Measurements from ENCODE around the gene SLC25A21. TPM values are rescaled to one million over a fixed set of nuclear protein-coding genes. Genes with fewer than 3 reads are reported as not detected.
A peak's percentile ranks its signal among the peaks of the same experiment; 100 is the strongest.

SLC25A21 gene
- polyA plus RNA-seq, 2 of the 4 experiments (the other 2 are of a cell fraction), result 0.68 to 1.4 TPM

DNA sequence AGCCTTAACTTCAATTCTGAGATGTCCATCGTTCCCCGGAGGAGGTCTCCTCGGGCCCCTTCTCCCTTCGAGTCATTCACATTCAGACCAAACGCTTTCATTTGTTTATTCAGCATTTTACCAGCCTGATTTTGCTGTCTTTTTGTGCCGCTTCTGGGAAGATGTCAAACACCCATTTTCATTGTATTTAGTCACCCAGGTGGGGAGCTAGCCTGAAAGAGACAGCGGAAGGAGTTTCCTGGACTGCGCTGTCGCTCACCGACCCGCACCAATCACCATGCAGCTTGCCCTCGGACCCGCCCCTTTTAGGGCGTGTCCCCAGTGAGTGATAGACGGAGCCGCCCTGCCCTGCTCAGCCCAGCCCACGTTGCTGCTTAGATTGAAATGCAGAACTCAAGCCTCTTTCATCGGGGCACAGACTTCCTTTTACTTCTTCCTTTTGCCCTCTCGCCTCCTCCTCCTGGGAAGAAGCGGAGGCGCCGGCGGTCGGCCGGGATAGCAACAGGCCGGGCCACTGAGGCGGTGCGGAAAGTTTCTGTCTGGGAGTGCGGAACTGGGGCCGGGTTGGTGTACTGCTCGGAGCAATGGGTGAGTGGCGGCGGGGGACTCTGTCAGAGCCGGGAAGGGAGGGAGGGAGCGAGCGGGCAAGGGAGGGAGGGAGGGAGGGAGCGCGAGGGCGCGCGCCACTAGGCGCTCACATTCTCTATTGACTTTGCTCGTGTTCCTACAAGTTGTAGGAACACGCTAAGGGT is 510.7 kb downstream of the SLC25A21 start, which contains the start of gene PAX9:
TSS of gene PAX9 (plus strand) at position 355 of the 752 bp plus-strand sequence. CDS start at position 585, 230 bp downstream.
- DNase-seq (ENCODE audit: low read depth in 1 of 2, low spot score in 1 of 2) (peak; percentile 88 to 91), FAIRE-seq (peak; percentile 46), ATAC-seq (peak; percentile 92 to 98)
- TF ChIP-seq MYC (IDR thresholded peaks at IDR 0.05; ENCODE audit: borderline replicate concordance, low read length) (0 out of 2 replicates have a peak, but pooled peaks have one; percentile 39), MAFK (IDR thresholded peaks at IDR 0.05; ENCODE audit: partially characterized antibody) (peak; percentile 31), CBX2 (IDR thresholded peaks at IDR 0.05; ENCODE audit: borderline replicate concordance, low read depth) (no peak), ZC3H11A (IDR thresholded peaks at IDR 0.05) (no peak), POLR2A (IDR thresholded peaks at IDR 0.05; ENCODE audit: low read length) (peak; percentile 22; the same call in 1 of the 2 replicates), ZSCAN20 (CRISPR knock-in tag; IDR thresholded peaks at IDR 0.05) (no peak), BHLHE40 (IDR thresholded peaks at IDR 0.05; ENCODE audit: low read depth, low read length) (no peak)
- TF ChIP-seq, protein P1, sequence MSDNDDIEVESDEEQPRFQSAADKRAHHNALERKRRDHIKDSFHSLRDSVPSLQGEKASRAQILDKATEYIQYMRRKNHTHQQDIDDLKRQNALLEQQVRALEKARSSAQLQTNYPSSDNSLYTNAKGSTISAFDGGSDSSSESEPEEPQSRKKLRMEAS (IDR thresholded peaks at IDR 0.05), result peak; percentile 20; the same call in 1 of the 2 replicates
- TF ChIP-seq, protein P2, sequence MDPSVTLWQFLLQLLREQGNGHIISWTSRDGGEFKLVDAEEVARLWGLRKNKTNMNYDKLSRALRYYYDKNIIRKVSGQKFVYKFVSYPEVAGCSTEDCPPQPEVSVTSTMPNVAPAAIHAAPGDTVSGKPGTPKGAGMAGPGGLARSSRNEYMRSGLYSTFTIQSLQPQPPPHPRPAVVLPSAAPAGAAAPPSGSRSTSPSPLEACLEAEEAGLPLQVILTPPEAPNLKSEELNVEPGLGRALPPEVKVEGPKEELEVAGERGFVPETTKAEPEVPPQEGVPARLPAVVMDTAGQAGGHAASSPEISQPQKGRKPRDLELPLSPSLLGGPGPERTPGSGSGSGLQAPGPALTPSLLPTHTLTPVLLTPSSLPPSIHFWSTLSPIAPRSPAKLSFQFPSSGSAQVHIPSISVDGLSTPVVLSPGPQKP (IDR thresholded peaks at IDR 0.05; ENCODE audit: low read depth, low read length), result no peak
- TF ChIP-seq, protein P3, sequence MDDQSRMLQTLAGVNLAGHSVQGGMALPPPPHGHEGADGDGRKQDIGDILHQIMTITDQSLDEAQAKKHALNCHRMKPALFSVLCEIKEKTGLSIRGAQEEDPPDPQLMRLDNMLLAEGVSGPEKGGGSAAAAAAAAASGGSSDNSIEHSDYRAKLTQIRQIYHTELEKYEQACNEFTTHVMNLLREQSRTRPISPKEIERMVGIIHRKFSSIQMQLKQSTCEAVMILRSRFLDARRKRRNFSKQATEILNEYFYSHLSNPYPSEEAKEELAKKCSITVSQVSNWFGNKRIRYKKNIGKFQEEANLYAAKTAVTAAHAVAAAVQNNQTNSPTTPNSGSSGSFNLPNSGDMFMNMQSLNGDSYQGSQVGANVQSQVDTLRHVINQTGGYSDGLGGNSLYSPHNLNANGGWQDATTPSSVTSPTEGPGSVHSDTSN (IDR thresholded peaks at IDR 0.05), result peak; percentile 96
- CTCF ChIA-PET, result interaction anchor here (1.0 to 9.0 kb wide), 4 partner anchors 15 to 488 kb away, joined by 4 to 118 read pairs (median 8); no protein-coding TSS in a partner anchor
- Histone ChIP-seq H3K27ac (peak within 1 kb of the TSS; percentile 71 to 84), H3K4me3 (peak within 1 kb of the TSS; percentile 66), H3K4me2 (peak within 1 kb of the TSS; percentile 95), H3K9me3 (no peaks in the 10 kb centered on the region), H3K4me1 (peaks cover 6% of the 10 kb centered on the region; the same call in 1 of the 3 replicates)
- WGBS (ENCODE audit: missing lambda C conversion rate), result 8% methylated on average over 26 of the region's 44 CpGs
- POLR2A ChIA-PET, result interaction anchor here (1.0 kb wide), 2 partner anchors 12 to 511 kb away, joined by 3 read pairs; partner anchors contain the start of gene SLC25A21

DNA sequence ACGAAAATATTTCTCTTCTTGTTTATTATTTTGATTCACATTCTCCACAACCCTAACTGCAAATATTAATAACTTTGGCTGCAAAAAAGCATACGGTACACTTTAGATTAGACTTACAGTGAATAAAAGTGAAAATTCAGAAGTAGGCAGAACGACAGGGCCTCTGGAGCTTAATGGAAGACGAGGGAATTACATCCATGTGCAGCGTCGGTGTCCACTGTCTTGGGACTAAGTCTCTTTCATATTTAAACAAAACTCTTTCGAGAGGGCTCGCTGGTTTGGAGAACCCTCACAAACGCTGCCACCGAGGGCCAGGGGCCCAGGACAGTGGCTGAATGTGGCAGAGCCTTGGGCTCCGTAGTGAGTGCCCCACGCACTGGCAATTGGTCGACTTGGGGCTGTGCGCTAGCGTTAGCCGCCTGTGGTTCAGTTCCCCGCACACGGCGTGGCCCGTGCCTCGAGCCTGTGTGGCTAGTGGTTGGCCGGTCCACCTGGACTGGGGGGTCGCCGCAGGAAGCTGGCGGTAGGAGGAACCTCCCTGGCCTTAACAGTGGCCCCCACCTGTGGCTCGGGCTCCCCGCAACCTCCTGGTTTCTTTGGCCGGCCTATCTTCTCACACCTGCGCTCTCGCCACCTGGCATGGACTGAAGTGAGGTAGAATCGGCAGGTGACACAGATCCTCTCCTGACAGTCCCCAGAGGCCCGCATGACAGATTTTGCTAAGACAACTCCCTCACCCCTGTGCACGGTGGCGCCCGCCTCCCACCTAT is 511.5 kb downstream of the SLC25A21 start:
- POLR2A ChIA-PET, result interaction anchor here (1.0 kb wide), 2 partner anchors 11 to 511 kb away, joined by 3 read pairs; partner anchors contain the start of gene SLC25A21
- TF ChIP-seq, protein P4, sequence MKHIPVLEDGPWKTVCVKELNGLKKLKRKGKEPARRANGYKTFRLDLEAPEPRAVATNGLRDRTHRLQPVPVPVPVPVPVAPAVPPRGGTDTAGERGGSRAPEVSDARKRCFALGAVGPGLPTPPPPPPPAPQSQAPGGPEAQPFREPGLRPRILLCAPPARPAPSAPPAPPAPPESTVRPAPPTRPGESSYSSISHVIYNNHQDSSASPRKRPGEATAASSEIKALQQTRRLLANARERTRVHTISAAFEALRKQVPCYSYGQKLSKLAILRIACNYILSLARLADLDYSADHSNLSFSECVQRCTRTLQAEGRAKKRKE (CRISPR knock-in tag; IDR thresholded peaks at IDR 0.05; ENCODE audit: low read depth), result no peak
- TF ChIP-seq FOXS1 (CRISPR knock-in tag; IDR thresholded peaks at IDR 0.05), result no peak
- TF ChIP-seq HOXB13 (CRISPR knock-in tag; IDR thresholded peaks at IDR 0.05; ENCODE audit: low read depth), result no peak
- no peak for TF ChIP-seq JUNB (IDR thresholded peaks at IDR 0.05)
- no peak for TF ChIP-seq EP300 (IDR thresholded peaks at IDR 0.05)
- no peak for TF ChIP-seq SMC3 (IDR thresholded peaks at IDR 0.05)
- TF ChIP-seq ESRRA (IDR thresholded peaks at IDR 0.05; ENCODE audit: borderline replicate concordance, low read length), result no peak
- no peak for TF ChIP-seq KDM5A (IDR thresholded peaks at IDR 0.05)
- no peak for TF ChIP-seq FOSB (CRISPR knock-in tag; IDR thresholded peaks at IDR 0.05)
- TF ChIP-seq NPAS2 (CRISPR knock-in tag; IDR thresholded peaks at IDR 0.05; ENCODE audit: borderline replicate concordance), result no peak
- TF ChIP-seq CHD2 (IDR thresholded peaks at IDR 0.05; ENCODE audit: low read length, partially characterized antibody), result no peak
- TF ChIP-seq MAFK (IDR thresholded peaks at IDR 0.05; ENCODE audit: partially characterized antibody), result no peak
- TF ChIP-seq, protein P5, sequence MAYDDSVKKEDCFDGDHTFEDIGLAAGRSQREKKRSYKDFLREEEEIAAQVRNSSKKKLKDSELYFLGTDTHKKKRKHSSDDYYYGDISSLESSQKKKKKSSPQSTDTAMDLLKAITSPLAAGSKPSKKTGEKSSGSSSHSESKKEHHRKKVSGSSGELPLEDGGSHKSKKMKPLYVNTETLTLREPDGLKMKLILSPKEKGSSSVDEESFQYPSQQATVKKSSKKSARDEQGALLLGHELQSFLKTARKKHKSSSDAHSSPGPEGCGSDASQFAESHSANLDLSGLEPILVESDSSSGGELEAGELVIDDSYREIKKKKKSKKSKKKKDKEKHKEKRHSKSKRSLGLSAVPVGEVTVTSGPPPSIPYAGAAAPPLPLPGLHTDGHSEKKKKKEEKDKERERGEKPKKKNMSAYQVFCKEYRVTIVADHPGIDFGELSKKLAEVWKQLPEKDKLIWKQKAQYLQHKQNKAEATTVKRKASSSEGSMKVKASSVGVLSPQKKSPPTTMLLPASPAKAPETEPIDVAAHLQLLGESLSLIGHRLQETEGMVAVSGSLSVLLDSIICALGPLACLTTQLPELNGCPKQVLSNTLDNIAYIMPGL (CRISPR knock-in tag; IDR thresholded peaks at IDR 0.05; ENCODE audit: borderline replicate concordance), result no peak
- no peak for TF ChIP-seq RNF2 (IDR thresholded peaks at IDR 0.05; ENCODE audit: borderline replicate concordance, low read depth)
- TF ChIP-seq ZSCAN20 (CRISPR knock-in tag; IDR thresholded peaks at IDR 0.05), result no peak
- no peak for TF ChIP-seq NR3C1 (IDR thresholded peaks at IDR 0.05)
- TF ChIP-seq, protein P1 (IDR thresholded peaks at IDR 0.05), result no peak

More for the DNA sequence above, 511.5 kb downstream of the SLC25A21 start:
- FAIRE-seq (no peak), ATAC-seq (no peak), DNase-seq (ENCODE audit: low read depth in 1 of 2, low spot score in 1 of 2) (no peak)
- 69% methylated on average over 23 of the region's 35 CpGs for WGBS (ENCODE audit: missing lambda C conversion rate)
- peak overlapping the region; percentile 95 for H3K4me2 ChIP-seq
- peak overlapping the region; percentile 21 to 41; a peak in 2 of 6 replicates for H3K27ac ChIP-seq
- H3K4me3 ChIP-seq, result peak overlapping the region; percentile 66
- CTCF ChIA-PET, result interaction anchor here (1.8 to 9.0 kb wide), 4 partner anchors 14 to 489 kb away, joined by 6 to 118 read pairs (median 8); no protein-coding TSS in a partner anchor
- H3K9me3 ChIP-seq, result no peaks in the 10 kb centered on the region
- peaks cover 6% of the 10 kb centered on the region; the same call in 1 of the 3 replicates for H3K4me1 ChIP-seq
